ENCODE measurements around the gene PROCA1.
"Not testable (repeated sequence)": the region's sequence is repeated elsewhere in the genome, so short reads cannot be mapped to it uniquely, and the experiment has no call there.

Gene PROCA1

GRCh38 chr17:28737770-28738679, 26.3 kb upstream of the PROCA1 start:
- no peak for DNase-seq (ENCODE audit: extremely low read depth, low read depth)
- no peak overlapping the region for H3K4me3 ChIP-seq (replicated peaks; ENCODE audit: low read depth, low read length)
- TF ChIP-seq CTCF (IDR thresholded peaks at IDR 0.05; ENCODE audit: low read depth, low read length, missing control alignments), result no peak

GRCh38 chr17:28737316-28737715, 25.6 kb upstream of the PROCA1 start:
- DNase-seq (ENCODE audit: extremely low read depth, low read depth), result no peak
- no peak for TF ChIP-seq CTCF (IDR thresholded peaks at IDR 0.05; ENCODE audit: low read depth, low read length, missing control alignments)
- no peak overlapping the region for H3K4me3 ChIP-seq (replicated peaks; ENCODE audit: low read depth, low read length)

GRCh38 chr17:28735913-28736769, 24.5 kb upstream of the PROCA1 start:
- not testable (repeated sequence) for DNase-seq (ENCODE audit: extremely low read depth, low read depth); H3K4me3 ChIP-seq (replicated peaks; ENCODE audit: low read depth, low read length)

- no peak overlapping the region for H3K4me3 ChIP-seq (replicated peaks; ENCODE audit: low read depth, low read length)
- DNase-seq (ENCODE audit: extremely low read depth, low read depth), result no peak
- TF ChIP-seq CTCF (IDR thresholded peaks at IDR 0.05; ENCODE audit: low read depth, low read length, missing control alignments), result no peak
Observed at GRCh38 chr17:28735242-28735722, 23.6 kb upstream of the PROCA1 start.

GRCh38 chr17:28734712-28735241, 23.1 kb upstream of the PROCA1 start:
- no peak for DNase-seq (ENCODE audit: extremely low read depth, low read depth)
- TF ChIP-seq CTCF (IDR thresholded peaks at IDR 0.05; ENCODE audit: low read depth, low read length, missing control alignments), result no peak
- no peak overlapping the region for H3K4me3 ChIP-seq (replicated peaks; ENCODE audit: low read depth, low read length)

GRCh38 chr17:28733346-28733745, 21.7 kb upstream of the PROCA1 start:
- TF ChIP-seq CTCF (IDR thresholded peaks at IDR 0.05; ENCODE audit: low read depth, low read length, missing control alignments), result no peak
- no peak for DNase-seq (ENCODE audit: extremely low read depth, low read depth)
- no peak overlapping the region for H3K4me3 ChIP-seq (replicated peaks; ENCODE audit: low read depth, low read length)

- no peak for TF ChIP-seq CTCF (IDR thresholded peaks at IDR 0.05; ENCODE audit: low read depth, low read length, missing control alignments)
- no peak overlapping the region for H3K4me3 ChIP-seq (replicated peaks; ENCODE audit: low read depth, low read length)
- no peak for DNase-seq (ENCODE audit: extremely low read depth, low read depth)
Observed at GRCh38 chr17:28729950-28730330, 18.3 kb upstream of the PROCA1 start.

All from HFF-Myc (cell line).